SU-DHL-6 (cell line): ENCODE results near the gene ZNF148.

Experiments used
- EZH2phosphoT487 ChIP-seq: fragments of 200-600 bp; sonication (generic), shearing (Covaris generic); conservative IDR thresholded peaks from 2 replicates; pipeline ENCODE4 v1.6.1; 2018; ENCODE audit warnings: mild to moderate bottlenecking, antibody characterized with exemption, low read length, moderate library complexity, mixed read lengths
- TF ChIP-seq, protein P1 (sequence below): fragments of 200-600 bp; sonication (generic); IDR thresholded peaks from one replicate; pipeline ENCODE4 v1.5.1; 2017; ENCODE audit warnings: antibody characterized with exemption, mild to moderate bottlenecking, low read length, moderate library complexity; ENCODE audit not compliant: insufficient read depth, poor library complexity, severe bottlenecking

DNA sequence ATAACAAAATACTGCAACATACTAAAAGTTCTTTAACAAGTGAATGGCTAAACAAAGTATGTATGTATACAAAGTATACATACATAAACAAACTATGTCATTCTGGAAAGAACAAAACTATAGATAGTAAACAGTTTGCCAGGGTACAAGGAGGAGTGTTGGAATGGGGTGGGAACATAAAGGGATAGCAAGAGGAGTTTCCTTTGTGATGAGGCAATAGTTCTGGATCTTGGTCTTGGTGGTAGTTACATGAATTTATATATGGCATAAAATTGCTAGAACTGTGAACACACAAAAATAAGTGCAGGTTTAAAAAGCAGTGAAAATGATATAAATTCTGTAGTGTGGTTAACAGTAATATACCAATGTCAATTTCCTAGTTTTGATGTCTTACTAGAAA is 22.0 kb downstream of the ZNF148 start:
- TF ChIP-seq, protein P1, sequence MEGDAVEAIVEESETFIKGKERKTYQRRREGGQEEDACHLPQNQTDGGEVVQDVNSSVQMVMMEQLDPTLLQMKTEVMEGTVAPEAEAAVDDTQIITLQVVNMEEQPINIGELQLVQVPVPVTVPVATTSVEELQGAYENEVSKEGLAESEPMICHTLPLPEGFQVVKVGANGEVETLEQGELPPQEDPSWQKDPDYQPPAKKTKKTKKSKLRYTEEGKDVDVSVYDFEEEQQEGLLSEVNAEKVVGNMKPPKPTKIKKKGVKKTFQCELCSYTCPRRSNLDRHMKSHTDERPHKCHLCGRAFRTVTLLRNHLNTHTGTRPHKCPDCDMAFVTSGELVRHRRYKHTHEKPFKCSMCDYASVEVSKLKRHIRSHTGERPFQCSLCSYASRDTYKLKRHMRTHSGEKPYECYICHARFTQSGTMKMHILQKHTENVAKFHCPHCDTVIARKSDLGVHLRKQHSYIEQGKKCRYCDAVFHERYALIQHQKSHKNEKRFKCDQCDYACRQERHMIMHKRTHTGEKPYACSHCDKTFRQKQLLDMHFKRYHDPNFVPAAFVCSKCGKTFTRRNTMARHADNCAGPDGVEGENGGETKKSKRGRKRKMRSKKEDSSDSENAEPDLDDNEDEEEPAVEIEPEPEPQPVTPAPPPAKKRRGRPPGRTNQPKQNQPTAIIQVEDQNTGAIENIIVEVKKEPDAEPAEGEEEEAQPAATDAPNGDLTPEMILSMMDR = no peak
- TF ChIP-seq EZH2phosphoT487 = no peak
